ENCODE measurements around the gene B3GNT9. TPM values are rescaled to one million over a fixed set of nuclear protein-coding genes. Genes with fewer than 3 reads are reported as not detected.

B3GNT9 gene
- total RNA-seq, 3 donors from 2014 or later (not counting 1 experiment from before 2014, with no cell fraction given): 0.80 to 1.3 (median 1.0) TPM

- no peak for DNase-seq
- no peak for TF ChIP-seq CTCF (IDR thresholded peaks at IDR 0.05)
- H3K27ac ChIP-seq (ENCODE audit: low read length): no peak overlapping the region
- intact Hi-C loops (cut with micrococcal nuclease): no loop called here
- peaks cover 19% of the 10 kb centered on the region for H3K4me1 ChIP-seq (ENCODE audit: control insufficient read depth, insufficient read depth, low read length)
- Mint-ChIP-seq H3K4me1 (peaks cover 26 to 44% of the 10 kb centered on the region in 2 donors), H3K9me3 (no peaks in the 10 kb centered on the region), H3K36me3 (peaks cover 14% of the 10 kb centered on the region), H3K27me3 (ENCODE audit: low read depth in 2 of 2) (no peaks in the 10 kb centered on the region), H3K4me3 (peak overlapping the region; percentile 29), H3K27ac (peak overlapping the region in 1 of 2 donors; percentile 66)
- no peaks in the 10 kb centered on the region for H3K27me3 ChIP-seq (ENCODE audit: control insufficient read depth, insufficient read depth, low read length)
- no peak overlapping the region for H3K4me3 ChIP-seq (ENCODE audit: low read length)
- no peaks in the 10 kb centered on the region for H3K9me3 ChIP-seq (ENCODE audit: control insufficient read depth, insufficient read depth, low read length)
- ATAC-seq: no peak
- WGBS (ENCODE audit: insufficient coverage): 94% methylated on average over 1 of the region's 1 CpG
- H3K36me3 ChIP-seq (ENCODE audit: control insufficient read depth, insufficient read depth, low read length): peaks cover 54% of the 10 kb centered on the region
These were observed 46.1 kb upstream of the B3GNT9 start for GRCh38 chr16:67196881-67197280.

GRCh38 chr16:67195676-67196075 is 44.9 kb upstream of the B3GNT9 start:
- Histone ChIP-seq H3K27me3 (ENCODE audit: control insufficient read depth, insufficient read depth, low read length) (no peaks in the 10 kb centered on the region), H3K9me3 (ENCODE audit: control insufficient read depth, insufficient read depth, low read length) (no peaks in the 10 kb centered on the region), H3K4me3 (ENCODE audit: low read length) (no peak overlapping the region), H3K27ac (ENCODE audit: low read length) (no peak overlapping the region), H3K36me3 (ENCODE audit: control insufficient read depth, insufficient read depth, low read length) (peaks cover 45% of the 10 kb centered on the region), H3K4me1 (ENCODE audit: control insufficient read depth, insufficient read depth, low read length) (peaks cover 25% of the 10 kb centered on the region)
- intact Hi-C loops (cut with micrococcal nuclease): no loop called here
- peaks cover 14% of the 10 kb centered on the region for H3K36me3 Mint-ChIP-seq
- no peak for TF ChIP-seq CTCF (IDR thresholded peaks at IDR 0.05)
- DNase-seq (no peak), ATAC-seq (no peak)
- no peaks in the 10 kb centered on the region for H3K27me3 Mint-ChIP-seq (ENCODE audit: low read depth in 2 of 2)
- peaks cover 34 to 52% of the 10 kb centered on the region in 2 donors for H3K4me1 Mint-ChIP-seq
- WGBS (ENCODE audit: insufficient coverage): 93% methylated on average over 5 of the region's 5 CpGs
- H3K9me3 Mint-ChIP-seq: no peaks in the 10 kb centered on the region
- peak overlapping the region; percentile 8 to 15 for H3K27ac Mint-ChIP-seq
- no peak overlapping the region for H3K4me3 Mint-ChIP-seq

GRCh38 chr16:67194260-67194659 is 43.5 kb upstream of the B3GNT9 start:
- H3K4me1 Mint-ChIP-seq: peaks cover 34 to 52% of the 10 kb centered on the region in 2 donors

More at GRCh38 chr16:67194260-67194659, 43.5 kb upstream of the B3GNT9 start:
- H3K27ac ChIP-seq (ENCODE audit: low read length): no peak overlapping the region
- TF ChIP-seq CTCF (IDR thresholded peaks at IDR 0.05): no peak
- H3K4me3 Mint-ChIP-seq: peak overlapping the region; percentile 66
- DNase-seq (no peak), ATAC-seq (no peak)
- no peaks in the 10 kb centered on the region for H3K9me3 ChIP-seq (ENCODE audit: control insufficient read depth, insufficient read depth, low read length)
- peaks cover 42% of the 10 kb centered on the region for H3K36me3 ChIP-seq (ENCODE audit: control insufficient read depth, insufficient read depth, low read length)
- H3K36me3 Mint-ChIP-seq: peaks cover 14% of the 10 kb centered on the region
- no peaks in the 10 kb centered on the region for H3K27me3 Mint-ChIP-seq (ENCODE audit: low read depth in 2 of 2)
- peak overlapping the region; percentile 75 to 86 for H3K27ac Mint-ChIP-seq
- H3K4me1 ChIP-seq (ENCODE audit: control insufficient read depth, insufficient read depth, low read length): peaks cover 25% of the 10 kb centered on the region
- no peaks in the 10 kb centered on the region for H3K27me3 ChIP-seq (ENCODE audit: control insufficient read depth, insufficient read depth, low read length)
- H3K9me3 Mint-ChIP-seq: no peaks in the 10 kb centered on the region
- intact Hi-C loops (cut with micrococcal nuclease): no loop called here
- H3K4me3 ChIP-seq (ENCODE audit: low read length): no peak overlapping the region
- WGBS (ENCODE audit: insufficient coverage): 96% methylated on average over 4 of the region's 6 CpGs
